Measurements from ENCODE around the gene DOCK10. TPM values are rescaled to one million over a fixed set of nuclear protein-coding genes. Genes with fewer than 3 reads are reported as not detected.

The DOCK10 gene
- total and polyA plus RNA-seq, 2 donors (not counting 3 experiments of a cell fraction or from before 2014, with no cell fraction given), result 5.8 to 23.0 TPM

- FAIRE-seq (no peak), DNase-seq (ENCODE audit: low read depth, low spot score) (peak; percentile 70)
- Histone ChIP-seq H3K27ac (ENCODE audit: insufficient read depth, low read depth, low read length) (peak overlapping the region; percentile 99), H3K4me3 (replicated peaks in 1 of 3; ENCODE audit: insufficient read depth in 1 of 3, low read depth in 1 of 3, low read length in 3 of 3) (peak overlapping the region in 2 of 3 experiments; percentile 17 to 93), H3K36me3 (ENCODE audit: control insufficient read depth in 2 of 2, extremely low read depth in 1 of 2, insufficient read depth in 2 of 2, low read length in 2 of 2) (no peaks in the 10 kb centered on the region), H2AFZ (ENCODE audit: low read depth, low read length) (no peak overlapping the region), H3K79me2 (ENCODE audit: control insufficient read depth, insufficient read depth, low read length) (peaks cover 39% of the 10 kb centered on the region), H3K27me3 (ENCODE audit: control insufficient read depth in 2 of 2, insufficient read depth in 2 of 2, low read length in 2 of 2) (no peaks in the 10 kb centered on the region), H3K9ac (replicated peaks; ENCODE audit: extremely low read depth, insufficient read depth, low read length) (peak overlapping the region; percentile 99), H4K20me1 (replicated peaks; ENCODE audit: control insufficient read depth, extremely low read depth, insufficient read depth, low read length) (no peaks in the 10 kb centered on the region), H3K4me1 (ENCODE audit: control insufficient read depth, extremely low read depth, insufficient read depth, low read length) (peaks cover 55% of the 10 kb centered on the region), H3K9me3 (replicated peaks; ENCODE audit: control insufficient read depth, insufficient read depth, low read length) (no peaks in the 10 kb centered on the region), H3K4me2 (ENCODE audit: insufficient read depth, low read length) (peak overlapping the region; percentile 100), H3K9me1 (replicated peaks; ENCODE audit: control insufficient read depth, extremely low read depth, insufficient read depth, low read length) (no peaks in the 10 kb centered on the region)
- TF ChIP-seq POLR2AphosphoS5 (IDR thresholded peaks at IDR 0.05; ENCODE audit: insufficient read depth, low read depth, low read length) (peak; percentile 38), FOS (IDR thresholded peaks at IDR 0.05; ENCODE audit: borderline replicate concordance, insufficient read depth, low read length) (peak; percentile 22), MAX (IDR thresholded peaks at IDR 0.05; ENCODE audit: insufficient read depth, insufficient read length) (no peak)
- intact Hi-C loops (cut with micrococcal nuclease) (loop anchor here (1.0 to 10.0 kb wide), 8 partner anchors 9 to 1003 kb away; partner anchors contain the start of genes FAM124B and WDFY1), dilution Hi-C loops (cut with MboI; ENCODE audit: extremely low pct_ligation_motif_present, low sequenced_read_pairs) (no loop called here)
- CTCF ChIA-PET, result interaction anchor here (1.2 to 2.4 kb wide), 4 partner anchors 9 to 141 kb away, joined by 3 to 12 read pairs (median 5); no protein-coding TSS in a partner anchor
- POLR2A ChIA-PET, result interaction anchor here (0.5 to 1.0 kb wide), 3 partner anchors 9 to 110 kb away, joined by 3 to 4 read pairs (median 3); no protein-coding TSS in a partner anchor
- no TSS peak for BruUV-seq (replicated peaks)
Observed at GRCh38 chr2:224947566-224947965, 94.7 kb downstream of the DOCK10 start.

- BruUV-seq (replicated peaks), result no TSS peak
- H4K20me1 ChIP-seq (replicated peaks; ENCODE audit: control insufficient read depth, extremely low read depth, insufficient read depth, low read length), result no peaks in the 10 kb centered on the region
- no peaks in the 10 kb centered on the region for H3K9me3 ChIP-seq (replicated peaks; ENCODE audit: control insufficient read depth, insufficient read depth, low read length)
- peak overlapping the region; percentile 99 for H3K9ac ChIP-seq (replicated peaks; ENCODE audit: extremely low read depth, insufficient read depth, low read length)
- H3K79me2 ChIP-seq (ENCODE audit: control insufficient read depth, insufficient read depth, low read length), result peaks cover 46% of the 10 kb centered on the region
- H3K27ac ChIP-seq (ENCODE audit: insufficient read depth, low read depth, low read length), result peak overlapping the region; percentile 99
- peak overlapping the region; percentile 13 to 95 (median 93) for H3K4me3 ChIP-seq (replicated peaks in 1 of 3; ENCODE audit: insufficient read depth in 1 of 3, low read depth in 1 of 3, low read length in 3 of 3)
- ChIA-PET POLR2A (interaction anchor here (0.7 to 1.0 kb wide), 2 partner anchors 8 to 110 kb away, joined by 3 read pairs; no protein-coding TSS in a partner anchor), CTCF (interaction anchor here (1.2 to 2.4 kb wide), 5 partner anchors 8 to 140 kb away, joined by 3 to 12 read pairs (median 4); no protein-coding TSS in a partner anchor)
- DNase-seq (ENCODE audit: low read depth, low spot score) (peak; percentile 84), FAIRE-seq (peak; percentile 76)
- H3K27me3 ChIP-seq (ENCODE audit: control insufficient read depth in 2 of 2, insufficient read depth in 2 of 2, low read length in 2 of 2), result no peaks in the 10 kb centered on the region
- H2AFZ ChIP-seq (ENCODE audit: low read depth, low read length), result no peak overlapping the region
- intact Hi-C loops (cut with micrococcal nuclease), result loop anchor here (1.0 to 10.0 kb wide), 8 partner anchors 9 to 1002 kb away; partner anchors contain the start of genes FAM124B and WDFY1
- H3K4me1 ChIP-seq (ENCODE audit: control insufficient read depth, extremely low read depth, insufficient read depth, low read length), result peaks cover 61% of the 10 kb centered on the region
- dilution Hi-C loops (cut with MboI; ENCODE audit: extremely low pct_ligation_motif_present, low sequenced_read_pairs), result no loop called here
- H3K36me3 ChIP-seq (ENCODE audit: control insufficient read depth in 2 of 2, extremely low read depth in 1 of 2, insufficient read depth in 2 of 2, low read length in 2 of 2), result no peaks in the 10 kb centered on the region
- H3K4me2 ChIP-seq (ENCODE audit: insufficient read depth, low read length), result peak overlapping the region; percentile 100
- TF ChIP-seq MAX (IDR thresholded peaks at IDR 0.05; ENCODE audit: insufficient read depth, insufficient read length) (no peak), POLR2AphosphoS5 (IDR thresholded peaks at IDR 0.05; ENCODE audit: insufficient read depth, low read depth, low read length) (peak; percentile 78), POLR2A (IDR thresholded peaks at IDR 0.05; ENCODE audit: low read depth, low read length) (peak; percentile 71), JUN (IDR thresholded peaks at IDR 0.05; ENCODE audit: borderline replicate concordance, insufficient read depth, insufficient read length, low read depth) (peak; percentile 84), FOS (IDR thresholded peaks at IDR 0.05; ENCODE audit: borderline replicate concordance, insufficient read depth, low read length) (peak; percentile 80)
- H3K9me1 ChIP-seq (replicated peaks; ENCODE audit: control insufficient read depth, extremely low read depth, insufficient read depth, low read length), result no peaks in the 10 kb centered on the region
Observed at GRCh38 chr2:224946895-224947294, 95.4 kb downstream of the DOCK10 start.
